HepG2 (cell line): ENCODE measurements around the gene ULK3. TPM values are rescaled to one million over a fixed set of nuclear protein-coding genes. Genes with fewer than 3 reads are reported as not detected.

Source experiments
- GFI1 ChIP-seq: sonication (generic); formaldehyde crosslinking; IDR thresholded peaks from 2 replicates; pipeline ENCODE4 v1.5.0; 2020; ENCODE audit warnings: missing genetic modification reagents, mild to moderate bottlenecking, borderline replicate concordance
- GPN1 ChIP-seq: sonication (generic); formaldehyde crosslinking; IDR thresholded peaks from 2 replicates; pipeline ENCODE4 v1.5.1; 2020; ENCODE audit warnings: missing genetic modification reagents, borderline replicate concordance
- JUNB ChIP-seq: sonication (generic); formaldehyde crosslinking; IDR thresholded peaks from 2 replicates; pipeline ENCODE4 v1.8.0; 2022; ENCODE audit warnings: missing genetic modification reagents, mild to moderate bottlenecking, borderline replicate concordance
- NCOR1 ChIP-seq: fragments of 200-600 bp; sonication (generic); IDR thresholded peaks from 2 replicates; pipeline ENCODE4 v1.7.0; 2017; ENCODE audit warnings: antibody characterized with exemption, low read length, borderline replicate concordance
- REL ChIP-seq: sonication (generic); formaldehyde crosslinking; conservative IDR thresholded peaks from 2 replicates; pipeline ENCODE4 v1.8.0; 2022; ENCODE audit warnings: mild to moderate bottlenecking, missing genetic modification reagents, moderate library complexity
- RNF2 ChIP-seq: fragments of 450-650 bp; conservative IDR thresholded peaks from 2 replicates; pipeline ENCODE4 v1.6.1; 2016; ENCODE audit warnings: low read depth
- SNRNP70 ChIP-seq: fragments of 200-400 bp; formaldehyde crosslinking; IDR thresholded peaks from 2 replicates; pipeline ENCODE4 v1.6.1; 2017; ENCODE audit warnings: mild to moderate bottlenecking, low read depth, low read length, moderate library complexity
- THAP8 ChIP-seq: sonication (generic); formaldehyde crosslinking; IDR thresholded peaks from 2 replicates; pipeline ENCODE4 v1.5.1; 2020; ENCODE audit warnings: missing genetic modification reagents, mild to moderate bottlenecking, borderline replicate concordance
- THYN1 ChIP-seq: sonication (generic); formaldehyde crosslinking; IDR thresholded peaks from 2 replicates; pipeline ENCODE4 v1.8.1; 2023; ENCODE audit warnings: low read depth, mild to moderate bottlenecking, moderate library complexity, missing genetic modification reagents, borderline replicate concordance
- ZKSCAN5 ChIP-seq: sonication (generic); formaldehyde crosslinking; IDR thresholded peaks from 2 replicates; pipeline ENCODE4 v1.5.1; 2020; ENCODE audit warnings: mild to moderate bottlenecking, missing genetic modification reagents
- ZNF232 ChIP-seq: sonication (generic); formaldehyde crosslinking; IDR thresholded peaks from 2 replicates; pipeline ENCODE4 v1.4.0; 2020; ENCODE audit warnings: missing genetic modification reagents, borderline replicate concordance
- ZNF562 ChIP-seq: sonication (generic); formaldehyde crosslinking; IDR thresholded peaks from 2 replicates; pipeline ENCODE4 v1.8.0; 2022; ENCODE audit warnings: missing genetic modification reagents, borderline replicate concordance
- ZNF572 ChIP-seq: sonication (generic); formaldehyde crosslinking; IDR thresholded peaks from 2 replicates; pipeline ENCODE4 v1.5.1; 2020; ENCODE audit warnings: mild to moderate bottlenecking, missing genetic modification reagents
- ZNF577 ChIP-seq: sonication (generic); formaldehyde crosslinking; IDR thresholded peaks from 2 replicates; pipeline ENCODE4 v1.4.0; 2020; ENCODE audit warnings: mild to moderate bottlenecking, low read depth, missing genetic modification reagents, borderline replicate concordance
- ZNF704 ChIP-seq: sonication (generic); formaldehyde crosslinking; IDR thresholded peaks from 2 replicates; pipeline ENCODE4 v1.8.1; 2023; ENCODE audit warnings: mild to moderate bottlenecking, inconsistent platforms, moderate library complexity, missing genetic modification reagents, borderline replicate concordance
- ZNF747 ChIP-seq: sonication (generic); formaldehyde crosslinking; IDR thresholded peaks from 2 replicates; pipeline ENCODE4 v1.8.1; 2023; ENCODE audit warnings: missing genetic modification reagents, mild to moderate bottlenecking, borderline replicate concordance
- ZNF773 ChIP-seq: sonication (generic); formaldehyde crosslinking; IDR thresholded peaks from 2 replicates; pipeline ENCODE4 v1.4.0; 2020; ENCODE audit warnings: missing genetic modification reagents, borderline replicate concordance
- polyA plus RNA-seq, 8 experiments: library from polyadenylated mRNA; depleted of rRNA in 3 of 8; stranded (reverse) in 7 of 8; unstranded in 1 of 8; fragments of >200 nt; fragmentation: Illumina TruSeq in 4 of 8; extraction: Trizol in 4 of 8; gene quantifications; 2 replicates each; pipeline versions ENCODE4 v1.2.1 to v1.2.3, GENCODE V29; 2011 to 2016; ENCODE audit warnings: low read depth in 4 of 8, missing spikeins in 1 of 8, mixed read lengths in 1 of 8; ENCODE audit not compliant: insufficient read depth in 1 of 8
- total RNA-seq, 5 experiments: library from RNA; depleted of rRNA; stranded (reverse); fragments of >200 nt; fragmentation: Illumina TruSeq; extraction: Trizol; gene quantifications; 2 replicates each; pipeline ENCODE4 v1.2.3, GENCODE V29; 2016; ENCODE audit warnings: low read depth in 1 of 5
- TF ChIP-seq, protein P1 (sequence below): sonication (generic); formaldehyde crosslinking; IDR thresholded peaks from 2 replicates; pipeline ENCODE4 v1.4.0; 2020; ENCODE audit warnings: missing genetic modification reagents
- TF ChIP-seq, protein P2 (sequence below): sonication (generic); formaldehyde crosslinking; IDR thresholded peaks from 2 replicates; pipeline ENCODE4 v1.4.0; 2020; ENCODE audit warnings: missing genetic modification reagents, low read depth, mild to moderate bottlenecking, borderline replicate concordance
- TF ChIP-seq, protein P3 (sequence below): sonication (generic); formaldehyde crosslinking; IDR thresholded peaks from 2 replicates; pipeline ENCODE4 v1.4.0; 2020; ENCODE audit warnings: mild to moderate bottlenecking, low read depth, missing genetic modification reagents
- TF ChIP-seq, protein P4 (sequence below): sonication (generic); formaldehyde crosslinking; IDR thresholded peaks from 2 replicates; pipeline ENCODE4 v1.5.0; 2020; ENCODE audit warnings: mild to moderate bottlenecking, missing genetic modification reagents

Gene ULK3
- total and polyA plus RNA-seq, 2 of the 13 experiments (the other 11 are each of a cell fraction or from before 2014, with no cell fraction given), result 15.2 to 23.7 TPM

DNA sequence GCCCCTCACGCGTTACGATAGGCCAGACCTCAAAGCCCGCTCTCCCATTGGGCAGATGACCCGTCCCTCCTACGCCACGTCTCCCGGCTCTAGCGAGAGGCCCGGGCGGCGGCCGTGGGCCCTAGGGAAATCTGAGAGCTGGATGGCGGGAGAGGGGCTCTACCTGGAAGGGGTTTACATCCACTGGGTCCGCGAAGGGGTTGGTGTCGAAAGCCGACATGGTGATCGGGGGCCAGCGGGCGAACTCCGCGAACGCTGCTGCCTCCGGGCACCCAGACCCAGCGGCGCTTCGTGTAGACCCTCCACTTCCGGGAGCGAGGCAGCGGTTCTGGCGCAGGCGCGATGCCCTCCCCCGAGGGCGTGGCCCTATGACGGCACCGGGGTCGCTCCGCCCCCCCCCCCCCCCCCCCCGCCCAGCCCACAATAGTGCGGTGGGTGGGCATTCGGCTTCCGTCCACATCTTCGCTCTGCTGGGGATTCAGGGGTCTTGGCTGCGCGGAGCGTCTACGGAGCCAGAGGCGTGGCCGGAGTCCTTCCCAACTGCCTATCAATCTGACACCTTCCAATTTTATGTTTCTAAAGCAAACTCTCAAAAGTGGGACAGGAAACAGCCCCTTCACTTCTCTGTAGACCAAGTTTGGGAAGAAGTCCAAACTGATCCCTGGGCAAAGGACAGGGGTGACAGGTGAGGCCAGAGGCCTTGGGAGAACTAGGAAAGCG lies 30.2 kb upstream of the ULK3 start, which contains the start of gene SCAMP2 (continued):
- TF ChIP-seq THAP8 (CRISPR knock-in tag) (no peak), SNRNP70 (no peak), RNF2 (peak; percentile 73; the same call in 1 of the 2 replicates), ZNF747 (CRISPR knock-in tag) (no peak; the same call in 1 of the 2 replicates), ZNF704 (CRISPR knock-in tag) (no peak), GFI1 (CRISPR knock-in tag) (0 out of 2 replicates have a peak, but pooled peaks have one; percentile 51), ZNF562 (CRISPR knock-in tag) (no peak), NCOR1 (no peak), ZNF577 (no peak), ZNF232 (CRISPR knock-in tag) (no peak), GPN1 (CRISPR knock-in tag) (no peak), ZNF572 (no peak), REL (CRISPR knock-in tag) (no peak), THYN1 (no peak), ZKSCAN5 (no peak), ZNF773 (no peak), JUNB (CRISPR knock-in tag) (no peak)
- TF ChIP-seq, protein P1, sequence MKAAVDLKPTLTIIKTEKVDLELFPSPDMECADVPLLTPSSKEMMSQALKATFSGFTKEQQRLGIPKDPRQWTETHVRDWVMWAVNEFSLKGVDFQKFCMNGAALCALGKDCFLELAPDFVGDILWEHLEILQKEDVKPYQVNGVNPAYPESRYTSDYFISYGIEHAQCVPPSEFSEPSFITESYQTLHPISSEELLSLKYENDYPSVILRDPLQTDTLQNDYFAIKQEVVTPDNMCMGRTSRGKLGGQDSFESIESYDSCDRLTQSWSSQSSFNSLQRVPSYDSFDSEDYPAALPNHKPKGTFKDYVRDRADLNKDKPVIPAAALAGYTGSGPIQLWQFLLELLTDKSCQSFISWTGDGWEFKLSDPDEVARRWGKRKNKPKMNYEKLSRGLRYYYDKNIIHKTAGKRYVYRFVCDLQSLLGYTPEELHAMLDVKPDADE (CRISPR knock-in tag), result no peak
- TF ChIP-seq, protein P2, sequence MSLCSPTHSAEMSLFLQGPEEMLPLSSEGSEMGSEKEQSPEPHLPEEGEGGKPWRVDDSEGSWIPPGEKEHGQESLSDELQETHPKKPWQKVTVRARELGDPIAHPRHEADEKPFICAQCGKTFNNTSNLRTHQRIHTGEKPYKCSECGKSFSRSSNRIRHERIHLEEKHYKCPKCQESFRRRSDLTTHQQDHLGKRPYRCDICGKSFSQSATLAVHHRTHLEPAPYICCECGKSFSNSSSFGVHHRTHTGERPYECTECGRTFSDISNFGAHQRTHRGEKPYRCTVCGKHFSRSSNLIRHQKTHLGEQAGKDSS (CRISPR knock-in tag), result no peak
- TF ChIP-seq, protein P3, sequence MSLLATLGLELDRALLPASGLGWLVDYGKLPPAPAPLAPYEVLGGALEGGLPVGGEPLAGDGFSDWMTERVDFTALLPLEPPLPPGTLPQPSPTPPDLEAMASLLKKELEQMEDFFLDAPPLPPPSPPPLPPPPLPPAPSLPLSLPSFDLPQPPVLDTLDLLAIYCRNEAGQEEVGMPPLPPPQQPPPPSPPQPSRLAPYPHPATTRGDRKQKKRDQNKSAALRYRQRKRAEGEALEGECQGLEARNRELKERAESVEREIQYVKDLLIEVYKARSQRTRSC (CRISPR knock-in tag), result no peak
- TF ChIP-seq, protein P4, sequence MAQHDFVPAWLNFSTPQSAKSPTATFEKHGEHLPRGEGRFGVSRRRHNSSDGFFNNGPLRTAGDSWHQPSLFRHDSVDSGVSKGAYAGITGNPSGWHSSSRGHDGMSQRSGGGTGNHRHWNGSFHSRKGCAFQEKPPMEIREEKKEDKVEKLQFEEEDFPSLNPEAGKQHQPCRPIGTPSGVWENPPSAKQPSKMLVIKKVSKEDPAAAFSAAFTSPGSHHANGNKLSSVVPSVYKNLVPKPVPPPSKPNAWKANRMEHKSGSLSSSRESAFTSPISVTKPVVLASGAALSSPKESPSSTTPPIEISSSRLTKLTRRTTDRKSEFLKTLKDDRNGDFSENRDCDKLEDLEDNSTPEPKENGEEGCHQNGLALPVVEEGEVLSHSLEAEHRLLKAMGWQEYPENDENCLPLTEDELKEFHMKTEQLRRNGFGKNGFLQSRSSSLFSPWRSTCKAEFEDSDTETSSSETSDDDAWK, result no peak
